GM10248 (cell line): ENCODE measurements around the gene CUL4B.

Source experiments
- CTCF ChIA-PET: fragments of 300-600 bp; sonication (Branson Sonifier 250); formaldehyde crosslinking; extraction: SDS; loops from one replicate; lab custom pipeline; 2021; ENCODE audit warnings: antibody characterized with exemption; lab: Yijun Ruan, JAX
- POLR2A ChIA-PET: fragments of 350-650 bp; sonication (Branson Sonifier 250); formaldehyde crosslinking; extraction: SDS; loops from one replicate; lab custom pipeline; 2020; ENCODE audit warnings: antibody characterized with exemption; lab: Yijun Ruan, JAX
- DNase-seq: peaks from one replicate; pipeline ENCODE4 v3.0.0; 2012; ENCODE audit errors: extremely low spot score
- CTCF ChIP-seq: IDR thresholded peaks from 2 replicates; pipeline ENCODE4 v1.5.1; 2012; ENCODE audit warnings: mild to moderate bottlenecking, low read depth; ENCODE audit errors: extremely low read depth, missing control alignments, control extremely low read depth

Gene CUL4B

GRCh38 chrX:120561634-120562568 lies 1.1 kb upstream of the CUL4B start:
- no peak for DNase-seq
- POLR2A ChIA-PET: interaction anchor here (0.6 to 1.0 kb wide), 3 partner anchors 42 to 888 kb away, joined by 3 to 4 read pairs (median 4); partner anchors contain the start of gene MCTS1
- TF ChIP-seq CTCF: no peak
- CTCF ChIA-PET: interaction anchor here (1.2 kb wide), 1 partner anchor 27 kb away, joined by 3 read pairs; no protein-coding TSS in a partner anchor

- ChIA-PET CTCF (interaction anchor here (0.7 kb wide), 1 partner anchor 8 kb away, joined by 3 read pairs; no protein-coding TSS in a partner anchor), POLR2A (interaction anchor here (0.9 kb wide), 1 partner anchor 74 kb away, joined by 3 read pairs; no protein-coding TSS in a partner anchor)
- DNase-seq: no peak
- no peak for TF ChIP-seq CTCF
Measured at GRCh38 chrX:120560405-120560841, 339 bp downstream of the CUL4B start.

DNA sequence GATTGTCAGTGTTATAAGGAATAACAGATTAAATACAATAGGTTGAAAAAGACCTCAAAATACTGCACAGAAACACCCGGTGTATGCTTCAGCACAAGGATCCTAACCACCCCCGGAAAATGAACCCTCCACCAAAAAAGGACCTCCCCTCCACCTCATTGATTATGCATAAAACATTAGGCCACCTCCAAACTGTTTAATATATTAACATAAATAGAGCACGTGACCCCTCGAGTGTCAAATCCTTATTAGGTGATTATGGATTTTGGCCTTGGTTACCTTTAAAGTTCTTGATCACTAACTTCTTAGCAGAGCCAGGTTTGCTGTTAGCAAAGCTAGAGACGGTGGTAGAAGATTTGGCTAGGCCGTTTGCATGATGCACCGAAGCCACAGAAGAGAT lies 958 bp downstream of the CUL4B start:
- DNase-seq: no peak
- CTCF ChIA-PET: no interaction called here
- TF ChIP-seq CTCF: no peak
- POLR2A ChIA-PET: interaction anchor here (0.9 kb wide), 1 partner anchor 74 kb away, joined by 3 read pairs; no protein-coding TSS in a partner anchor

DNA sequence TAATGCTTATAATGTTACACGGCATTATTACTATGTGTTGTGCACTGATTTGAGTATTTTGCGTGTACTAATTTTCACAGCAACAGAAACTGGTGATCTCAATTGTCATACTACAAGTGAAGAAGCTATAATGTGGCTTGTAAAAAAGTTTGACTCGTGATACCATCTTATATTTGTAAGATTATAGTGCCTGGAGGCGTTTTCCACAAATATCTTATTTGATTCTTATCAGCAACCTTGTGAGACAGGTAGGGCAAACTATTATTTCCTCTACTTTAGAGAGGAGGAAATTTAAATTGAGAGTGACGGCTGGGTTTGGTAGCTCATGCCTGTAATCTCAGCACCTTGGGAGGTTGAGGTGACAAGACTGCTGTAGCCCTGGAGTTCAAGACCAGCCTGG lies 4.5 kb downstream of the CUL4B start:
- no peak for TF ChIP-seq CTCF
- DNase-seq: no peak
- ChIA-PET POLR2A (no interaction called here), CTCF (no interaction called here)

- TF ChIP-seq CTCF: no peak
- no peak for DNase-seq
- ChIA-PET CTCF (no interaction called here), POLR2A (no interaction called here)
Measured at GRCh38 chrX:120549483-120550452, 11.0 kb downstream of the CUL4B start.

- CTCF ChIA-PET: no interaction called here
- POLR2A ChIA-PET: no interaction called here
- TF ChIP-seq CTCF: no peak
Measured at GRCh38 chrX:120536061-120536460, 24.7 kb downstream of the CUL4B start.

More at GRCh38 chrX:120536061-120536460, 24.7 kb downstream of the CUL4B start:
- no peak for DNase-seq
